Stimulated activated CD8-positive, alpha-beta memory T cell treated with anti-CD3 and anti-CD28 coated beads, Interleukin-2, amount 100 ng/mL, for 1 hour (primary cell): Measurements from ENCODE around the gene SLC24A4.

ENCODE experiments used
- DNase-seq, 2 donors: peaks; one replicate each; pipeline ENCODE4 v3.0.0-alpha.2; 2020; ENCODE audit warnings: low read depth in 2 of 2

The SLC24A4 gene

DNA sequence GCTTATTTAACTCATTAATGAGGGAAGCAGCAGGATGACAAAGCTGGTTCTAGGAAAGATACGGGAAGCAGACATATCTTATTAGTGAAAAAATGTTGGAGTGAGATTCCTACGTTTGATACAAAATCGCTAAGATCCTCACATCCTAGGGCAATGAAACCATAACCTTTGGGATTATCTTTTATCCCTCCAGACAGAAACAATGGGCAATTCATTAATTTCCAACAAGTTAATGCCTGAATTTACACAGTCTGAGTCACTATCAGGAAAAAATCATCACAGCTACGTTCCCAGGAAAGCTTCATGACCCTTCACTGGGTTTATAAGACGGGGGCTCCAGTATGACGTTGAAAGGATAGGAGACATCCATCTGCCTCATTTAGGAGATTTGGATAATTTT lies 45.0 kb downstream of the SLC24A4 start:
- no peak for DNase-seq

DNA sequence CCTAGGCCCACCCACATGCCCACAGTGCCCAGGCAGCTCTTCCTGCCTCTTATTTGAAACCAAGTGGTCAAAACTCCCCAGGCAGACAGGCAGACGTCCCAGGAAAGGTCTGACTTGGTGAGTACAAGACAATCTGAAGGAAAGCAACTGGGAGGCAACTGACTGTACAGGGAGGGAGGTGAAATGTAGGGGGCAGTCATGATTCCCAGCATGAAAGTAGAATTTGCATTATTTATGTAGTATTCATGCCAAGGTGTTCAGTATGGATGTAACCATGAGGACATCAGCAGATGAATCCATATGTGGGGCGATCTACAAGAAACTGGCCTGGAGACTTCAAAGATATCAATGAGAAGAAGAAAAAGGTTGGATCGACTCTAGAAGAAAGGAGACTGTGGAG lies 46.1 kb downstream of the SLC24A4 start:
- DNase-seq, result no peak

DNA sequence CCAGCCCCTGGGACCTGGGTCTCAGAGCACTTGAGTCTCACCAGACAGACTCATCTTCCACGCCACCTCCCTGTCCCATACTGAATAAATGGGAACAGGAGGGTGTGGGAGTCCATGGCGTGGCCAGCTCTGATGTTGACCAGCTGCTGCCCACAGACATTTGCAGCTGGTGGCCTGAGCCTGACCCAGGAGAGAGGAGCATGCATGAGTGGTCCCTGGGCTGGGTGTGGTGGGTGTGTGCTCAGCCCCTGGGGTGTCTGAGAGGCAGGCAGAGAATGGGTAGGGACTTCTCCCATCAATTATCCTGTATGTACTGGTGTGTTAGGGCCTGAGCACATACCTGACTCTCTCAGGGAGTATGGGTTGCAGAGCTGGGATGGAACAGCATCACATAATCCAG lies 49.3 kb downstream of the SLC24A4 start:
- DNase-seq, result no peak

DNA sequence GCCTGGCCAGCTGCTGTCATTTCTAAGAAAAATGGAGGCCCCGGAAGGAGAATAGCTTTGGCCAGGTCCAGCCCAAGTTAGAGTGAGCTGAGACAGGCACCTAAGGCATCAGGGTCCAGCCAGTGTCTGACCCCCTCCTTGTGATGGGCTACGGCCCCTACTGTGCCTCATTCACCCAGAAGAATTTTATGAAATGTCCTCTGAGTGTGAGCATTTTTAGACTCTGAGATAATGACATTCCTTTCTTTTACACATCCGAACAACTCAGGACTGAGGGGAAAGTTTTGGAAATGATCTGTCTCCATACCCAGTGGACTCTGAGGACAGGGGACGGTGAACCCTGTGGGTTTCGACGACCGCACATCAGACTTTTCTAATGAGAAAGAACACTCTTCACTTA lies 50.4 kb downstream of the SLC24A4 start:
- no peak for DNase-seq

DNA sequence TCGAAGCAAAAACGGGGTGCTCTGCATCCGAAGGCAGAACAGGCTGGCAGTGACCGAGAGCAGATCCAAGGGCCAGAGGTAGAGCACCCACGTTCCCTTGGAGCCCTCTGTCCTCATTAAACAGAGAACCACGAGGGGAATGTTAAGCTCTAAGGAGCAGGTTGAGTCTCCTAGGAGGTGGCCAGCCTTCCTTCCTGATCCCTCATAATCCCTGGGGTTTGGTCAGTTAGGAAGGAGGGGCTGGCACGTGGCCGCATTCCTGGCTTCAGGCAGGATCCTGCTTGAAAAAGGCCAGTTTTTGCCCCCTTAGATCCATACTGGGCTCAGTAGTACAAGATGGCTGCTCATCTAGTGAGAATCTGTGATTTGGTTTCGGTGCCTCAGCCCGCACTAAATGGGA lies 57.2 kb downstream of the SLC24A4 start:
- no peak for DNase-seq

DNA sequence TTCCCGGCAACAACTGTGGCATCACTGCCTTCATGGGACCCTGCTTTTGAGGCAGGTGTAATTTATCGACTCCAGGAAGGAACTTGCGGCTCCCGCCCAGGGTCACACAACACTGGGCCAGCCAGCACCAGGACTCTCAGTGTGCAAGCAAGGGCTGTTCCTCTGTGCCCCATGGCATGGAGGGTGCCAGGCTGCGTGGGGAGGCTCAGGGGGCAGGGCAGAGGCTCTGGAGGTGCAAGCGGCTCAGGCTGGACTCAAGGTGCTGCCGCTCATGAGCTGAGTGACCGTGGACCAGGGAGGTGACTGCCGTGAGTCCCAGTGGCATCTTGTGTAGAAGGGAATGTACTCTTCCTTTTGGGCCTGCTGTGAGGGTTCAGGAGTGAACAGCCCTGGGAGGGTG lies 57.6 kb downstream of the SLC24A4 start:
- no peak for DNase-seq

DNA sequence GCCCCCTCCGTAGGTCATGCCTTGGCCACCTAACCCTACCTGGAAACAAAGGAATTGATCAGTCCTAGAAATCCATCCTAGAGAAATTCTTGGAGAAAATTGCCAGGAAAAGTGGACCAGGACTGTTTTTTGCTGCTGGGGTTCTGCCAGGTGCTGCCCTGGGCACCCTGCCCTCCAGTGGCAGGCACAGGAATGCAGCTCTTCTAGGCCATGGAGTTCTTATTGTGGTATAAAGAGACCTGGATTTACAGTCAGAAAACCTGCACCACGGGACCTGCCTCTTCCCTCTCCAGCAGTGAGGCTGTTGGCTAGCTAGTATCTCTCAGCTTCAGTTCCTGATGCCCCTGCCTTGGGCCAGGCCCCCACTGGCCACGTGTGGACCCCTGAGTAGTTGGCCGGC lies 59.7 kb downstream of the SLC24A4 start:
- no peak for DNase-seq

DNA sequence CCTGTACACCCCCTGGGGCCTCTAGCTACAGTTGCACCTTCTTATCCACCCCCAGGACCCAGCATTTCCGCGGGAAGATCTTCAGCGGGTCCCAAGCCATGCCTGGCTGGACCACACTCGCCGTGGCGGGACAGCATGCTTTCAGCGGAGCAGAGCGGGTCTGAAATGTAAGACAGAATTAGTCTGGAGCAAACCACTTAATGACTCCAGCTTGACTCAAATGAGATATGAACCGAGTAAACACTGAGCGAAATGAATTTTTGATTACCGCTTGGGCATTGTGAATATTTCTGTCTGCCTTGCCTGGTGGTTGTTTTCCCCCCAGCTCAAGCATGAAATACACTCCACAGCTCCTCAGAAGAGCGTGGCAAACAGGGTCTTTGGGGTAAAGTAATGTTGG lies 60.8 kb downstream of the SLC24A4 start:
- no peak for DNase-seq

DNA sequence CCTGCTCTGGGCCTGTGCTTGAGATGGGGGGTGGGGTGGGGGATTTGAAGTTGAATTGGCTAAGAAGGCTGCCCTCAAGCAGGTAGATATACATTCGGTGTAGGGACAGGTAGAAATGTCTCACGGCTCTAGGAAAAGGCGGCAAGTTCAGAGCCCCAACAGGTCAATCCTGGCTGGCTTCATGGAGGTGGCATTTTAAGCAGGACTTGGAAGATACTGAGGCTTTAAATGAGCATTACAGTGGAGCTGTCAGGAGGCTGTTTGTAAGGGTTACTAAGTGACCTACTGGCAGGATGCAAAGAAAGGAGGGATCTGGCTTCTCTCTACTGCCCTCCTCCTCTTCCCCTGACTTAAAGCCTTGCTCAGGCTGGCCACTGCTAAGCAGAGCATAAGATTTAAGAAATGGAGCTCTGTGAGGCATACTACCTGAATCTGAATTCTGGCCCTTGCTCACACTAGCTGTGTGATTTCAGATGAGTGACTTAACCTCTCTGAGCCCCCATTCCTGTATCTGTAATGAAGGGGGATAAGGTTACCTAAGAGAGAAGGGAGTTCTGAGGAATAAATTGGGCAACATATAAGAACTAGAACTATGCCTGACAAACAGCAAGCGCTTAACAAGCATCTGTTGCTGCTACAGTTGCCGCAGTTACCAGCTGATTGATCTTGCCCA lies 61.6 kb downstream of the SLC24A4 start:
- no peak for DNase-seq

DNA sequence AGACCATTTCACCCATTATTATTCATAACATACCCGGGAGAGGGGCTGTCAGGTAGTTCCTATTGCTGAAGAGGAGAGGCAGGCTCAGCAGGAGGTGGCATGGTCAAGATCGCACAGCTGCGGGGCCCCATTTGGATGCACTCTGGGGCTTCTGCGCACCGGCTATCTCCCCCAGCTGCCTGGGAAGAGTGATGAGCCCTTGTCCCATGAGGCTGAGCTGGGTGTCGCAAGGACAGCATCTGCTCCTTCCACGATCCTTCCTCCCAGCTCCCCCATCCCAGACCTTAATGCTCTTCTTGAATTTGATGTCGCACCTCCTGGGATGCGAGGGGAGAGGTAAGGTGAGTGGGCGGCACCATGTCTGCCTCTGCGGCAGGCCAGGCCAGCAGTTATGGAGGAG lies 62.6 kb downstream of the SLC24A4 start:
- DNase-seq, result no peak

DNA sequence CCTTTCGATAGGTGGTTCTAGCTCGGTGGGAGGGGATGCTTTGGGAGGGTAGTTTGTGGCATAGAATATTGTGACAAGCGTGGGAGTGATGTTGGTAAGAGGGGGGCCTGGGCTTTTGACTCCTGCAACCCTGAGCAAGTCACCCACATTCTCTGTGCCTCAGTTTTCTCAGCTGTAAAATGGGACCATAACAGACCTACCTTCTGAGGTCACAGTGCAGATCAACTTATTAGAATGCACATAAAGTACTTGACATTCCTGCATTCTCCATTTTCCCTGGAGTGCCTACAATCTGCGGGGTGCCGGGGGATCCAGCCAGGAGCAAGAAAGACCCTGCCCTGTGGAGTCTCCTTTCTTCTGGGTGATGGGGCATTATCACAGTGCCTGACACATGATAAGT lies 63.2 kb downstream of the SLC24A4 start:
- no peak for DNase-seq

DNA sequence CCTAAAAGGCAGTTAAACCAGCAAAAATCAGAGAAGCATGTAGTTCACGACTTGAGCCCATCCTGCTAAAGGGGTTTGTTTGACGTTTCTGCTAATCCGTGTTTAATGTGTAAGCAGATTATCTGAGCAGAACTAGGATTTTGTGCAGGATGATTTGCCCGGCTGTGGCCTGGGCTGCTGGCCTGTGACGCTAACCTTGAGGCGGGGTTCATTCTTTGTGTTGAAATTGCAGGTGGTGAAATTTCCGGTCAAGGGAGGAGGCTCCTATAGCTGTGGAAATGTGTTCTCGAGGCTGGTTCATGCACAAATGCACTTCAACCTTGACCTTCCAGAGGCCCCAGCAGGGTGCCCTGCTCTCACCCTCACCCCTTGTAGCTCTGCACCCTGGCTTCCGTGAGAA lies 63.7 kb downstream of the SLC24A4 start:
- no peak for DNase-seq

DNA sequence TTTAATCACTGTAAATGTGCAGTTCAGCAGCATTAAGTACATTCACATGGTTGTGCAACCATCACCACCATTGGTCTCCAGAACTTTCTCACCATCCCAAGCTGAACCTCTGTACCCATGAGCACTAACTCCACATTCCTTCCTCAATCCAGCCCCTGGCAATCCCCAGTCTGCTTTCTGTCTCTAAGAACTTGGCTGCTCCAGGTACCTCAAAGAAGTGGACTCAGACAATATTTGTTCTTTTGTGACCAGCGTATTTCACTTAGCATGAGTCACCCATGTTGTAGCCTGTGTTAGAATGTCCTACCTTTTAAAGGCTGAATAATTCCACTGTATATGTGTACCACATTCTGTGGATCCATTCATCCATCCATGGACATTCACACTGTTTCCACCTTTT lies 64.6 kb downstream of the SLC24A4 start:
- no peak for DNase-seq

DNA sequence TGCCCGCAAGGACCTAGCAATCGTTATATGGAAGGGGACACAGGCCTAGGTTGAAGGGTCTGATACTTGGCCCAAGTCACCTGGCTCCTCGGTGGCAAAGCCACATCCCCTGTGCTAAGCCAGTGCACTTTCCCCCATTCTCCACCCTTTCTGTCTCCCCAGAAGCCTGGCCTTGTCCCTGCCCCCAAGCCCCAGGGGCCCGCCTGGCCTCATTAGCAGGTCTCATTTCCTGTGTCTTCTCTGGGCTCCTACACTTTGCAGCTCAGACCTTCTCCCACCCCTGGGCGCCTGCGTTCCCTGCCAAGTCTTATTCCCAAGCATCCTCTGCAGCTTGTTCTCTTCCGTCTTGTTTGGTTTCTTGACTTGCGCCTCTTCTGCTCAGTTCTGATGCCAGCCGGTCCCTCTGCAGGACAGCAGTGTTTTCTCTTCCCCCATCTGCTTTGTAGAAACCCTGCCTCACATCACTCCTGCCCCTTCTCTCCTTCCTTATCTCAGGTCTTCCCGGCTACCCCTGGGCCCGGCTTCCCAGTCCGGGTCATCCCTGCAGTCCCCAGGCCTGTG lies 66.7 kb downstream of the SLC24A4 start:
- DNase-seq, result no peak

DNA sequence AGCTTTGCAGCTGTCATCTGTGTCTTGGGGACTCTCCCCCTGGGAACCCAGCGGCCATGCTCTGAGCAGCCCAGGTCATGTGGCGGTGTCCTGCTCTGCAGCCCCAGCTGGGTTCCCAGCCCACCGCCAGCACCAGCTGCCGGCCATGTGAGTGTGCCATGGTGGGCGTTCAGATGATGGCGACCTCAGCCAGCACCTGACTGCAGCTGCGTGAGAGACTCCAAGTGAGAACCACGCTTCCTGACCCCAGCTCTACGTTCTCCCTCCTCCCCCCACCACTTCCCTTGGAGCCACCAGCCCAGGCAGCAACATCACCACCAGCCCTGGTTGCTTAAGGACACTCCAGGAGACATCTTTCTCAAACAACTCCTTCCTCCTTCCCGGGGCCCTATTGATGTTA lies 68.8 kb downstream of the SLC24A4 start:
- no peak for DNase-seq

DNA sequence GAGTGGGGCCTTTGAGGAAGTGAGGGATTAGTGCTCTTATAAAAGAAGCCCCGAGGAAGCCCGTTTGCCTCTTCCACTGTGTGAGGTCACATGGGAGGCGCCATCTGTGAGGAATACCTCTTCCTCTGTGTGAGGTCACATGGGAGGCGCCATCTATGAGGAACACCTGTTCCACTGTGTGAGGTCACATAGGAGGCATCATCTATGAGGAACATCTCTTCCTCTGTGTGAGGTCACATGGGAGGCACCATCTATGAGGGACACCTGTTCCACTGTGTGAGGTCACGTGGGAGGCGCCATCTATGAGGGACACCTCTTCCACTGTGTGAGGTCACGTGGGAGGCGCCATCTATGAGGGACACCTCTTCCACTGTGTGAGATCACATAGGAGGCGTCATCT lies 69.7 kb downstream of the SLC24A4 start:
- no peak for DNase-seq

DNA sequence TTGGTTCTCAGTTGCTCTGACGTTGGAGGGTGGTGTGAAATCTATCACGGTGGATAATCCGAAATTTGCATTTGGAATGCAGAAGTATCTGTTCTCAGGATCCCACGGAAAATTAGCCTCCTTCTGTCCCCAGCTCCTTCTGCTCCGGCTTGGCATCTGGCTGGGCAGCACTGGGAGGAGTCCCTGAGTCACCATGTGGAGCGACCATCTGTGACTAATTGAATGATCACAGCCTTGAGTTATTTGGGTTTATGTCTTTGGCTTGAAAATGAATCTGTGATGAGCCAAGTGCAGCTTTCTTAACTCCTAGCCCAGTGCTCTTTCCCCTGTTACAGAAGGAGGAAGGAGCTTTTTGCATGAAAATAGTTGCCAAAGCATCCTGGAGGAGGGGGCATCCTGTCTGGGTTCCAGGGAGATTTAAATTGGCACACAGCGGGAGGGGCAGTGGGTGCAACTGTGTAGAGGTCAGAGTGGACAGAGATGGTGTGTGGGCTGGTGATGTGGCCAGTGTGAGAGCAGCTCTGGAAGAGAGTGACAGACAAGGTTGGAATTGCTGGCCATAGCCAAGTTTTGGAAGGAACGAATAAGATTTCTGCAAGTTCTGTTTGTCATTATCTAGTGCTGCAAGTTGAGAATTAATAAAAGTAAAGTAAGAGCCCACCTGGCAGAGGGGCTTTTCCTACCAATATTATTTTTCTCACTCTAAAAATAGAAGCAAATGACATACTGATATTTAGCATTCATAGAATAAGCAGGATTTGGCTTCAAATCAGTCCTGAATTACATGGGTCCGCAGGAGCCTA lies 74.4 kb downstream of the SLC24A4 start:
- no peak for DNase-seq

DNA sequence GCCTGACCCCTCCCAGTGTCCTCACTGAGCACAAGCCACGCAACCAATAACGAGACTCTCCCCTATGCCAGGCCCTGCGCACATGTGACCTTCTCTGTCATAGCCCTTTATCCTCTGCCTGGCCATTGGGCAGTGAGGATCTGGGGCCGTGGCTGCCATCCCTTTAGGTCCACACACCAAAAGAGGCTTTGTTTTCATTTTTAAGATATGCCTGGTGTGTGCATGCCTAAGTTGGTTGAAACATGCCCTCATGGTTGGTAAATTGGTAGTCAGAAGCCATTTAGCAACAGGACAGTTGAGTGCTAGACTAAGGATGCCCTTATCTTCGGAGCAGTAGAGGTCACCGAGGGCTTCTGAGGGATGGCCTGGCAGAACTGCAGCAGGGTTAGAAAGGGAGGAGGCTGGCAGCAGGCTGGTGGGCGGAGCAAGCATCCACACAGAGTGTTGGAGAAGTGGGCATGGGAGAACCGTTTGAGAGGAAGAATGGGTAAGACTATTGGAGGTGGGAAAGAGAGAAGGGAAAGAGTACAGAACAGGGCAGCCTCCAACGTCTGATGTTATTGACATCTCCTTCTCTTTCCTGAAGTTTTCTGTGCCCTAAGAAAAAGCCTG lies 75.1 kb downstream of the SLC24A4 start:
- no peak for DNase-seq

DNA sequence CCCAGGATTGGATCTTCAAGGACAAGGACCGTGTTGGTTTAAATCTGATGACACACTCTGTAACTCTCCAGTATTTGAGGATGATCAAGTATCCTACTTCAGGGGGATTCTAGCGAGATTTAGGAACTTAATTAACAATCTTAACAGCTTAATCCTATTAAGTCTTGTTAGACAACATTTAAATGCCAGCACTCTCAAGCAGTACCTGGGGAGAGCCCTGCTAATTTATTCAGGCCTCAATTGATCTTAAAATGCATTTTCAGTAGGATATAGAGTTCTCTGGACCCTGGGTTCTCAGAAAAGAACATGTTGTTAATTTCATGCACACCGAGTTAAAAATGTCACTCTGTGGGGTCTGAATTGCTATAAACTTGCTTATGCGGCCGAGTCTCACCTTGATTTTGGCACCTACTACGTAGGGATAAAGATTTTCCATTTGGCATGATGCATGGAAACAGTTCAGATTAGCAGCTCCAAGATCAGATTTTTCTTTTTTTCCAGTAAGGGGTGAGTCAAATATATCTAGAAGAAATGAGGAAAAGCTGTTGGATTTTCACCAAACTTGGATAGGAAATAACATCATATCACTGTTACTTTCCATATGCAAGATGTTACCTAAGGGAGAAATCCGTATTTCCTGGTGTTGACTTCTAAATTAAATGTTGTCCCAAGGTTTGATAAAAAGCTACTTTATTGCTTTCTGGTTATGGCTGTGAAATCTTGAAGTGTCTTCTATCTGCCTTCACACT lies 76.1 kb downstream of the SLC24A4 start:
- no peak for DNase-seq

DNA sequence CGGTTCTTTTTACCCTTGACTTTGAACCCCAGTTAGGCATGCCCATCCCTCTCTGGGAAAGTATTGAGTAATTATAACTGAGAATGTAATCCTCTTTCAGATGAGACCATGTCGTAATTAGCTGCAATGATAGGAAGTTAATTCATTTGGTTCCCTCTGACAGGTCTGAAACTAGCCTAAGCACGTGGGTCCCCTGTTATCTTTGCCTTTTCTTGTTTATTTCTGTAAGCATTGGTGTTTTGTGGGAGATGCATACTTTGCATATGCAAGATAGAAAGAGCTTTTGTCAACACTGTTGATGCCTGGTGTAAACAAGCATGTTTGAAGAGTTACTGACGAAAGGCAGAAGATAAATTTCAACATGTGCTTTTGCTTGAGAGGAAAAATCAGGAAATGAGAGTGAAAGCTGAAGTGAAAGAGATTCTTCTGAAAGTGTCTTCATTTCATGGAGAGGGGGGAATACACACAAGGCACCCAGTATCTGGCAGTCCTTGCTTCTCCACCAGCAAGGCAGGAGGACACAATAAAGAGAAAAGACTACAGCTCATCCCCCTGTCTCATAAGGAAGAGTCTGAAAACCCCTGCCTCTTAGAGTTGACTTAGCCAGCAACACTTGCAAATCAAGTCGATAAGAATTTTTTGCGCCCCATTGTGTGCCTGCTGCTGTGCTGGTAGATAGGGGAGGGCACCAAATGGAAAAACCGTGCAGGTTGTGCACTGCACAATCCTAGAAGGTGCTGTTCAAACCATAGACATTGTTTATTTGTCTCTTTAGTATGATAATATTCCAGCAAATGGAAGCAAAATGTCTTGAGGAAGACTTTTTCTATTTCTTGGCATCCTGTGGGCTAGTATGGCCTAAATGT lies 77.8 kb downstream of the SLC24A4 start:
- DNase-seq, result no peak

DNA sequence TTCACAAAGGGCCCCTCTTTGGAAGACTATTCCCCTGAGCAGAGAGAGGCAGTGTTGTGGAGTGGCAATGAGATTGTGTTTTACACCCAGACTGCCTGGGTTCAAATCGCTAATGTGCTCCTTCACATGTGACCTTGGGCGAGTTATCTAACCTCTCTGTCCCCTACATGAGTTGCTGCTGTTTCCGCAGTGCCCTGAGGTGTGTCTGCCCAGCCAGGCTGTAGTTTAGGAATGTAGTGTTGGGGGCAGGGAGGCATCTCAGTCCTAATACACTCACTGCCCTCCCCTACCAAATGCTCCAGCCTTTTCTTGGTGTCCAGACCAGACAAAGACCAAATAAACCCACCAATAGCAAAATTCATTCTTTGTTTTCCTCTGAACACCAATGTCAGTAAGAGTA lies 78.6 kb downstream of the SLC24A4 start:
- no peak for DNase-seq
